D341Med (cell line): ENCODE measurements around the gene SGK1.
"Not testable (repeated sequence)": the region's sequence is repeated elsewhere in the genome, so short reads cannot be mapped to it uniquely, and the experiment has no call there.

Source experiments
- DNase-seq: peaks from one replicate; pipeline ENCODE4 v3.0.0; 2012; ENCODE audit warnings: low spot score

The SGK1 gene

DNA sequence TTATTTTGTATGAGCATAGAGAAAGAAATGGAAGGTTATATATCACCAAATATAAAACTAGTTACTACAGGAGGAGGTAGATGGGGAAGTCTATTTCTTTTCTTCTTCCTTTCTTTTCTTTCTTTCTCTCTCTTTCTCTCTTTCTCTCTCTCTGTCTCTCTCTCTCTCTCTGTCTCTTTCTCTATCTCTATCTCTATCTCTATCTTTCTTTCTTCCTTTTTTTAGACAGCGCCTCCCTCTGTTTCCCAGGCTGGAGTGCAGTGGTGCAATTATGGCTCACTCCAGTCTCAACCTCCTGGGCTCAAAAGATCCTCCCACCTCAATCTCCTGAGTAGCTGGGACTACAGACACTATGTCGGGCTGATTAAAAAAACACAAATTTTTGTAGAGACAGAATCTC is 10.2 kb upstream of the SGK1 start:
- DNase-seq = no peak

DNA sequence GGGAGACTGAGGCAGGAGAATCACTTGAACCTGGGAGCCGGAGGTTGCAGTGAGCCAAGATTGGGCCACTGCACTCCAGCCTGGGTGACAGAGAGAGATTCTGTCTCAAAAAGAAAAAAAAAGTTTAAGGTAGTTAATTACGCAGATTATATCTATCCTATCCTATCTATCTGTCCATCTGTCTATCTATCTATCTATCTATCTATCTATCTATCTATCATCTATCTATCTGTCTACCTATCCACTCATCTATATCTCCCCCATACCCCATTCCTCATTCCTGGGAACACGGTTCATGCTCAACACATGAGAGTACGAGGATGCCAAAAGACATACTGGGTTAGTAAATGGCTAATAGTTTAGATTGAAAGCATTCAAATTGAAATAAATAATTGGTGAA is 8.3 kb upstream of the SGK1 start:
- not testable (repeated sequence) for DNase-seq

DNA sequence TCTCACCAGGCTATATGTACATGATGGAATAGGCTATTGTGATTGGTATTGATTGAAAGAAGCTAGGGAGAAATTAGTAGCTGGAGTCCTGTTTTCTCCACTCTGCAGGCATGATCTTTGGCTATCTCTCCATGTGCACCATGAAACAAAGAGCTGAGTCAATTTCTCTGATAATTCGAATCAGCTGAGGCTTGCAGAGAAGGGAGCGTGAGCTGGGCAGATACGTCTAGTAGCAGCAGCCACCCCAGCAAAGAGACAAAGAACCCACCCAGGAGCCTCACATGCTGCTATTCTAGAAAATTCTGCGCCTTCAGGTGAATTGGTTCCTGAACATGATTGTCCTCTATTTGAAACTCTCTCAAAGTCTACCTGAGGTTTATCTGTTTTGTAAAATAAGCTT is 6.9 kb upstream of the SGK1 start:
- DNase-seq = no peak

DNA sequence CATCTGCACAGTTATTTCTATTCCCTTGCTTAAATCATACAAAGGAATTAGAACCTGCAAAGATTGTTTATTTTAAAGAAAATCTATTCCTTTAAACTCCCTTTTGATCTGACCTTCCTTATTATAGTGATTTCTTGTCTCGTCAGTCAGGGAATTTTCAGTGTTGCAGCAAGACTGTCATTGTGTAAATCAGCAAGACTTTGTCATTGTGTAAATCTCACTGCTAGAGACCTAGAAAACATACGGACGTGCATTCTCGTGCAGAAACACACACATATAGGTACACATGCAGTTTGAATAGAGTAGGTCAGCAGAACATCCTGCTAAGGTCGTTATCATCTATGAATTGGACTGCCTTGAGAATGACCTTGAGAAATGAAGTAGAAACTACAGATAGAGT is 6.2 kb upstream of the SGK1 start:
- DNase-seq = no peak

DNA sequence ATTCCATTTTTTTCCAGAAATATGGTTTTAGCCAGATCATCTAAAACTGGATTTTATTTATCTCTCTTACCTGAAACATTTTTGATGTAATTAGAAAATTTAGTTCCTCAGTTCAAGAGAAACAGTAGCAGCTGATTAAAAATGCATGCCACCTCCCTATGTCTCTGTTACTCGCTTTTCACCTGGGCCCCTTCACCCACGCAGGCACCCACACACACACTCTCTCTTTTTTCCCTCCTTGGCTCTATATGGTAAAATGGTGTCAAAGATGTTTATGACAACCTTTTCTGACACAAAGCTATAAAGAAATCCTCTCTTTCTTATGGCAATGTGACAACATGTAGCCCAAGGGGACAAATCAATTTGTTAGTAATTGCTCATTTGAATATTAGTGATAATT is 5.8 kb upstream of the SGK1 start:
- DNase-seq = no peak

DNA sequence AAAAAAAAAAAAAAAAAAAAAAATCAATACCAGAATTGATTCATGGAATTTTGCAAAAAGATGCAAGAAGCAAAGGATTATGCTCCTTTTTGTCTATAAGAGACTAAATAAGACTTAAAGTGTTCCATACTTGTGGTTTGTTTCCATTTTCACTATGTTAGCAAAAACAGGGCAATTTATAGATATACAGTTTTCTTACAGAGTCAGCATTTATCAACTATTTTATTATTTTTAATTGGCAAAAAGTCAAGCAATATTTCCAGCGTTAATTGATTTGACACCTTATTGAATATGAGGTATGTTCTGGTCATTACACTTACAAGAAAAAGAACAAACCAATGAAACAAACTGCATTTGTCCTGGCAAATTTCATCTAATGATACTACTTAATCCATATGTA is 5.4 kb upstream of the SGK1 start:
- no peak for DNase-seq

DNA sequence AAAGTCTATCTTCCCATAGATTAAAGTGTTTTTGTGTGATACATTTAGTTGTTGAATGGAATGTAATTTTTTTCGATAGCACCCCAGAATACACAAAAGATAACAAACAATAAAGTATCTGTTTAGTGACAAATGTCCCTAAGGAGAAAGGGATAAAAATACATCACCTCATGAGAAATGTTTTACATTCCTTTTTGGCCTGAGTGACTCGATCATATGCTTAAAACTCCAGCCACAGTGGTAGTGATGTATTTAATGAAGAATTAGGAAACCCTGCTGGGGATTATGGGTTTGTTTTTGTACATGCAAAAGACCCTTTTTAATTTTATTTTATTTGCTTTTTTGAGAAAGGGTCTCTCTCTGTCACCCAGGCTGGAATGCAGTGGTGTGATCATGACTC is 4.3 kb upstream of the SGK1 start:
- no peak for DNase-seq

DNA sequence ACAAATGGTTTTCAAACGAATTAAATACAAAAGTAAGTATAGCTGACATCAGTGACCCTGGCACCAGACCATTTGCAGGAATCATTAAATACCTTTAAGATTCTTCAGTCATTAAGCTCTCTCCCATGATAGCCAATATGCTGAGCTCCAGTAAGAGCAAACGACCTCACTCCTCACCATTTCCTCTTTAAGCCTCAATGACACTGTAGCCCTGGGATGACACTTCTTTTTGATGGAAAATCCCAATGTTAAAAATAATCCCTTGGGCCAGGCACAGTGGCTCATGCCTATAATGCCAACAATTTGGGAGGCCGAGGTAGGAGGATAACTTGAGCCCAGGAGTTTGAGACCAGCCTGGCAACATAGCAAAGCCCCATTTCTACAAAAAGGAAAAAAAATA is 3.3 kb upstream of the SGK1 start:
- no peak for DNase-seq

DNA sequence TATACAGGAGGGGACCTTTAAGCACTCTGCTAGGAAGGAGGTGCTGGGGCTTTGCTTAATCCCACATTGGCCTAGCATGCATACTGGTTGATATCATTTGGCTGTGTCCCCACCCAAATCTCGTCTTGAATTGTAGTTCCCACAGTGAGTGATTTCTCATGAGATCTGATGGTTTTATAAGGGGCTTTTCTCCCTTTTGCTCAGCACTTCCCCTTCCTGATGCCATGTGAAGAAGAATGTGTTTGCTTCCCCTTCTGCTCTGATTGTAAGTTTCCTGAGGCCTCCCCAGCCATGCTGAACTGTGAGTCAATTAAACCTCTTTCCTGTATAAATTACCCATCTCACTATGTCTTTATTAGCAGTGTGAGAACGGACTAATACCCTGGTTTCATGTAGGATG is 1.8 kb upstream of the SGK1 start:
- DNase-seq = not testable (repeated sequence)

DNA sequence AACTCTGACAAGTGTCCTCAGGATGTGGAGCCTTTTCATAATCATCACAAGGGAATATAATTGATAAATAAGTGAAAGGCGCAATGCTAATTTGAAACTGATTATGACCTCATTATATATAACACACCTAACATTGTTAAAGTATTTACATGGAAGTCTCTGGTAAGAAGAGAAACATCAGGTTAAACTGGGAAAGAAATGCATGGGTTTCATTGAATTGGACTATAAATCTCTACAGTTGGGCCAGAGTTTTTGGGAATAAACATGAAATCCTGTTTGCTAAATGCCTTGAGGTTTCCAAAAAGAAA is 1.0 kb upstream of the SGK1 start:
- no peak for DNase-seq

DNA sequence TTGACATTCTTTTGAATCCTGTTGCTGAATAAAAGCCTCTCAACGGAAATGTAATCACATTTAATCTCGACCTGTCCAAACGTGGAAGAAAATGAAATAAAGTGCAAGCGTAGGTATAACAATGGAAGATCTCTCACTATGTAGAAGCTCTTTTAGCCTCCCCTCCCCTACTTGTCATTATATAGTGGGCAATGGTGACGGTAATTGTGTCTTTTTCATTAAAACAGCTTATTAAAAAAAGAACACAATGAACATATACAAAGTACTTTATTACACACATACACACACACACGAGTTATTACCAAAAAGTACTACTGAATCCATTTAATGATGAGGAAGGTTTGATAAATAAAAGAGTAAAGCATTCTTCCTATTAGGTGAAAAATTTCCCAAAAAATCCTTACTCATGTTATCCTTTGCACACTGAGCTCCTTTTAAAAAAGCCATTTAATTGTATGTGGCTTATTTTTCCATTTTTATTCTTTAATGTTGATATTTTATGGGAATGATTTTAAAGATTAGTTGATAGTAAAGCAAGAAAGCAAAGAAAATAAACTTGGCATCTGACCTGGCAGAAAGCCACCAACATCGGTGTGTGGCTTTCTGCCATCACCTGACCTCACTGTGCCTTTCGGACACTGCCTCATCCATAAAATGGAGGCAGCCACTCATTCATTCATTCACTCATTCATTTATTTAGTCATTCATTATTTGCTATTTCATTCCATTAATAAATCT is 493 bp upstream of the SGK1 start:
- DNase-seq = no peak

DNA sequence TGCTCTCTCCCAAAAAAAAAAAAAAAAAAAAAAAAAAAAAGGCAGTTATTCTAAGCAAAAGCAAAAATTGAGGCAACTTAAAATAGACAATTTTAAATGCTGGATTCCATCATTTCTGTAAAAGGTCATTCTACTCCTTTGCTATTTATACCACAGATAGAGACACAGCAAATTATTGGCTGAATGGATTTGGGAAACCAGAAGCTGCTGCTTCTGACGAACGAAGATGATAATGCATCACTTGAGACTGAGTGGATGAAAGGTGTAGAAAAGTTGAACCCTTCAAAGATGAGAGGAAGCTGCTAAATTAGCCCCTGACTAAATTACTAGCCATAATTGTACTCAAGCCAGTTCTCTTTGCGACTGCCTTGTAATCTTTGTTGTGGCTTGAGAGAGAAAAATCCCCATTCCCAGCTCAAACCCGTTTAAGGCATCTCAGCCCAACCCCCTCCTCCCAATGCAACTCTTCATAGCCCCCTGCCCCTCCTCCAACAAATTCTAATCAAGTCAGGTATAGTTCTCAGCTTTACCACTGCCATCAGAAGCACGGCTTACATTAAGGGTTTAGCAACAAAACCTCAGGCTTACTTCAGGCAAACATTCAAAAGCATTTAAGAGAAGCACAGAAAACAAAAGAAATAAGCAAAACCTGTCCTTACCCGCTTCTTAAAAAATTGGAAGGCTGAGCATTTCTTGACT is 1.0 kb downstream of the SGK1 start:
- no peak for DNase-seq

DNA sequence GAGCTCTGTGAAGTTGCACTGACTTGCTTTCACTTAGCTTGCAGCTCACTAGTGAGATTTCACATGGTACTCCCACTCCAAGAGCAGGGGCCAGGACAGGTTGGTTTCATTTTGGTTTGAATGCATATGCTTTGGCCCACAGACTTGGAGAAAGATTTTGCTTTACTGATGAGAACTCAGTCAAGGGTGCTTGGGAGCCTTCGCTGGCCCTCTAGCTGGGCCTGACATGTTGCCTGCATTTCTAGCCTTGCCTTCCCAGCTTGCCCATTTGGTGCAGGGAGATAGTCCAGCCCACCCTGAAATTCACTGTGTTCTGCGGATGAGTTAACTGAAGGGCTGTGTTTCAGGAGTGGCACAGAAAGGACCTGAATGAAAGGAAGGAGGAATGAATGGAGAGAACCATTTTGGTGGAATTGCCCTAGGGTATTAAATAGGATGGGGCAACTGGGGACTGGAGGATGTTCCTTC is 1.9 kb downstream of the SGK1 start:
- no peak for DNase-seq

DNA sequence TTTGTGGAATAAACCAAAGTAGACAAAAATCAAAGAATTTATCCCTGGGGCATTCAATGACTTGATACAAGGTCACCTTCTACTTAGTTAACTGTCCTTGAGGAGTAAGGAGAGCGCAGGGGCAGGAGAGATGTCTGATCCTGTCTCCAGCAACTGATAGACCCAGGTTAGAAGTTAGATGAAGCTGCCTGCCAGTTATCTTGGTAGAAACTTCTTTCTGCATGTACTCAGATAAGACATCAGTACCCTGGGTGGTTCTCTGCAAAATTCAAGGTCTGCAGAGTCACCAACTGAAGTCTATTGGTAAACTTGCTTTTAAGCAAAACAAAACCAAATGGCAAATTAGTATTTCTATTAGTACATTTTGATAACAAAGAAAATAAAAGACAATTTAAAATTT is 2.7 kb downstream of the SGK1 start:
- DNase-seq = no peak

DNA sequence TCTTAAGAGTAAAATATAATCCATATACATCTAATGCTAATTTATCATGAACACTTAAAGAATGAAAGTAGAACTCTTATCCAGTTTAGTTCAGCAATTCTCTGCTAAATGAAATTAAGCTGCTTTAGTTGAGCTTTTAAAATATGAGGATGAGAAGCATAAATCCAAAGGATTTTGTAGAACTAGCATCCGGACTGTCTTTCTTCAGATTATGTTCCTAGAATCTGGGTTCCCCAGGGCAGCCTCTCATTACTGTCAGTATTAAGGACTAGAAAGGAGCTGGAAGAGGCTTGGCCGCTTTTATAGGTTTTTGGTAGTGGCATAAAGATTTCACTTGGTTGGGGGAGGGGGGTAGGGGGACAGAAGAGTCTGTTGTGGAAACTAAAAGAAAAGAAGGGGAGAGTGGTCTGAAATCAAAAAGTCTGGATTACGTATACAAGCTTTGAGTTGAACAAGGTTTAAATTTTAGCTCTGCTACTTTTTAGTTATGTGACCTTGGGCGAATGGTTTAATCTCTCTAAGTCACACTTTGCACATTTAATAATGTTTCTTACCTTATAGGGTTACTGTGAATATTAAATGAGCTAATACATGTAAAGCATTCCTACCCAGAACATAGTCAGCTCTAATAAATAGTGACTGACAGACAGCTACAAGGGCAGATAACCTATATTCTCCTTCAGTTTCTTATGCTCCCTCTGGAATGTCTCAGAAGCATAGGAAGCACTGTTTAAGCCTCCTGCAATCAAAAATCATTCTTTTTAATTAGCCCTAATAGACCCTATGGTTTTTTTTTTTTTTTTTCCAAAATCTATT is 3.7 kb downstream of the SGK1 start:
- no peak for DNase-seq

DNA sequence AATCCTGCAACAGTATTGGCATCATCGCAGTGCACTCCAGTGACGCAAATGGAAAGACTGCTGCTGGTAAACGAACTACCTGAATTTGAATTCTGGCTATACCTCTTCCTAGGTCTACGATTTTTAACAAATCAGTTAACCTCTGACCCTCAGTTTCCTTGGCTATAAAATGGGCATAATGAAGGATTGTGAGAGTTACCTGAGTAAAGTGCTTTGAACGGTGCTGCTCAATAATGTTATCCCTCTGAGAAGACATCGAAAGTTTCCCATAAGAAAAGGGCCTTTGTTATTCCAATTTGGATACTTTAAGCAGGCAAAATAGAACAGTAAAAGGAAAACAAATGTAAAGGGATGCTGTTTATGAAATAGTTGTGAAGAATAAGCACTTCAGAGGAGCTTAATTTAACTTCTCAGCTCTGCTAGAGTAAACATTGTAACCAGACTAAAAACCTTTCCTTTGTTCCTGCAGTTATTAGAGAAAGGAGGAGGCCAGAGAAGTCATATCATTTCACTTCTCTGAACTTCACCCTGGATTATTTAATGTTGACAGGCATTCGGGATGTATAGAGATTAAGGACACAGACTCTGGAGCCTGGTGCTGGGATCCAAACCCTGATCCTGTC is 5.8 kb downstream of the SGK1 start:
- no peak for DNase-seq

DNA sequence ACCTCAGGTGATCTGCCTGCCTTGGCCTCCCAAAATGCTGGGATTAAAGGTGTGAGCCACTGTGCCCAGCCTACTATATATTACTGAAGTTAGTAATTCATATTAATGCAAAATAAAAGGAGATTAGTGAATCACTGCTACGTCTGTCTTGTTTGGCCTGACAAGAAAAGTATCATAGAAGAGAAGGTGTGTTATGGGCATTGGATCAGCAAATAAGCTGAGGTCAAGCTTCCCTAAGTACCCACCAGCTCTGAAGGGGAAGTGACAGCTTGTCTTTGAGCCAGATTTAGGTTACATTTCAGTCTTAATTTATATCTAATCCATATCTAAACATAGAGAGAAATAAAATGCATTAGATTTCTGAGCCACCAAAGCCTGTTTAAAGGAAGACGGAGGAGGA is 7.1 kb downstream of the SGK1 start:
- no peak for DNase-seq

DNA sequence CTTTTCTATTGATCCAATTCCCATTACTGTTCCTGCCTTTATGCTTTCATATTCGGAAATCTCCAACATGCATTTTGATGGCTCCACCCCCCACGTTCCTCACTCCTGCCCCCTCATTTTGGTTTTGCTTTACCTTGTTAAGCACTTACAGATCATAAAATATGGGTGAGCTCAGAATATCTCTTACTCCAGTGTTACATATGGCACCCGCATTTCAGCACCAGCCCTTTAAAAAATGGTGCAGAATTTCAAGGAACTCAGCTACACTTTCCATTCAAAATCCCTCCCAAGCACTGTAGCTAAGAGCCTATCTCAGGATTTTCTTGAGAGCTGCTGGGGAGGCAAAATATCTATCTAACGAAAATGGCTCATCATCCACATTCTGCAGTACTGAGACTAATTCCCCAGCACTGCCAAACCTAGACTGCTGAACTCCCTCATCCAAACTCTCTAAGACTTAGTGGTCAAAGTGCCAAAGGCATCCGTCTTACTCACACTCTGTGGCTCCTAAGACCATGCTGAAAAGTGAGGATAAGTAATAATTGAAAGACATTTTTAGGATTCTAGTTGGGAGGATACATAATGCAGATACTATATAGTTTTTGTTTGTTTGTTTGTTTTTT is 7.8 kb downstream of the SGK1 start:
- no peak for DNase-seq

DNA sequence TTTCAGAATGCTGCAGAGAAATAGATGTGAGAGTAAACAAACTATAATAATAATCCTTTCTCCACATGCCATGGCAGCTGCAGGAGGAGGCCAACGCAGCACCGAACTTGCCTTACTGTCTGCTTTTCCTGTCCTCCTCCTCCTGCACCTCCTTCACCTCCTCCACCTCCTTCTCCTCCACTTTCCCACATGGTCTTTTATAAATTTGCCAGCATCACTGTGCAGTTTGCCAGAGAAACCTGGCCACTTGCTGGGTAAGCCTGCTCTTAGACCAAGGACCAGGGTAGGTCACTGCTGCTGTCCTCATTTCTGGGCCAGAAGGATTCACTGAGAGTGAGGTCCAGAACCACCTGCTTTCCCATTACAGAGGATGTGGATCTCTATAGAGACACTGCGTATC is 8.7 kb downstream of the SGK1 start:
- DNase-seq = no peak

DNA sequence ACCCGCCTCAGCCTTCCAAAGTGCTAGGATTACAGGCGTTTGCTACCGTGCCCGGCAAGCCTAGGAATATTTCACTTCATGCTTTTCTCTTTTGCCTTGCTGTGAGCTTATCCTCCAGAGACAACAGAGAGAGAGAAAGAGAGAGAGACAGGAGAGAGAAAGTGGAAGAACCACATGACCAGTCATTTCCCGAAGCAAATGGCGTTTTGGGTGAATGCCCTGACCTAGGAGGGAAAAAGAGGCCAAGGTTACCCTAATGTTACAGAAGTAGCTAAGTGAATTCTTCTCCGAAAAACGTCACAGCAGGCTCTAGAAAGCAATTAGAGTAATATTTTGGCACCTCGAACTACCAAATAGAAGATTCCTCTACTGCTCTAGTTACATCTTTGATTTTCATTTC is 9.1 kb downstream of the SGK1 start:
- DNase-seq = no peak

DNA sequence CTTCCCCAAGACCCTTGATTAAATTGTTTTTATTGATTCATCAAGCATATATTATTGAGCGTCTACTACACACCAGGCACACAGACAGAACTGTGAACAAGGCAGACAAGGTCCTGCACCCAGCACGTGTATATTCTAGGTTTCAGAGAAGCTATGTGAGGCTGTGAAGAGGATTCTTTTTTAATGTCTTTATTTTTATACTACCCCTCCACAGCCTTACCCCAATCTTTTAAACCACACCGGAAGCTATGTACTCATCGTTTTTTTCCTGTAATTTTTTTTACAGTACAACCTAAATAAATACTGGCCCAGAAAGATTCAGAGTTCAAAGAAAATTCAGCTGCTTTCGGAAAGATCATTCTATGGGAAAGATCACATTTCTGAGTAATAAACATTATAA is 10.0 kb downstream of the SGK1 start:
- DNase-seq = no peak

DNA sequence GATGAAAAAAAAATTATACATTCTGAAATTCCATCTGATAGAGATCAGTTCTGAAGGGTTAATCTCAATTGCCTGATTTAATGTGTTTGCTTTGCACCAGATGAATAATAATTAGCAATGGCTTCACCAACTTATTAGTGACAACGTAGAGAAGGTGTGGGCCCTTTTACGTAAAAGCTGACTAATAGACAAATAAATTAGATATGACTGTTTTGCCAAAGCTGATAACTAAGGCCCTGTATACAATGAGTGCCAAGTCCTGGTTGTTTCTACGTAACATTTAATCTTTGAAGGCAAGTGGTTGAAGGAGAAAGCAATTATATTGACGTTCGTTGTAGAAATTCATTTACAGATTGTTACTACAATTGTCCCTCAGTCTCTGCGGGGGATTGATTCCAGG is 10.8 kb downstream of the SGK1 start:
- no peak for DNase-seq
